ENCODE measurements around the gene ERBB3.
A peak's percentile ranks its signal among the peaks of the same experiment; 100 is the strongest.

Gene ERBB3

GRCh38 chr12:56104815-56105608 is 25.0 kb downstream of the ERBB3 start:
- no peak for TF ChIP-seq ZFX (IDR thresholded peaks at IDR 0.05; ENCODE audit: borderline replicate concordance)
- TF ChIP-seq CTCF (IDR thresholded peaks at IDR 0.05) = peak; percentile 25; the same call in 1 of the 2 replicates
- H3K27ac ChIP-seq = peak overlapping the region; percentile 92

- H3K27ac ChIP-seq = peak overlapping the region; percentile 92
- TF ChIP-seq ZFX (IDR thresholded peaks at IDR 0.05; ENCODE audit: borderline replicate concordance) (no peak), CTCF (IDR thresholded peaks at IDR 0.05) (no peak)
Observed at GRCh38 chr12:56105609-56105902, 25.6 kb downstream of the ERBB3 start.

GRCh38 chr12:56107242-56107641 is 27.3 kb downstream of the ERBB3 start:
- peak overlapping the region; percentile 92; the same call in 1 of the 2 replicates for H3K27ac ChIP-seq
- TF ChIP-seq CTCF (IDR thresholded peaks at IDR 0.05) (no peak), ZFX (IDR thresholded peaks at IDR 0.05; ENCODE audit: borderline replicate concordance) (no peak)

- peak overlapping the region; percentile 13 for H3K27ac ChIP-seq
- TF ChIP-seq ZFX (IDR thresholded peaks at IDR 0.05; ENCODE audit: borderline replicate concordance) (no peak), CTCF (IDR thresholded peaks at IDR 0.05) (no peak)
Observed at GRCh38 chr12:56110571-56110970, 30.6 kb downstream of the ERBB3 start.

- TF ChIP-seq ZFX (IDR thresholded peaks at IDR 0.05; ENCODE audit: borderline replicate concordance) (no peak), CTCF (IDR thresholded peaks at IDR 0.05) (no peak)
- H3K27ac ChIP-seq = peak overlapping the region; percentile 99
Observed at GRCh38 chr12:56114084-56114483, 34.1 kb downstream of the ERBB3 start.

GRCh38 chr12:56115329-56115728 is 35.4 kb downstream of the ERBB3 start:
- TF ChIP-seq ZFX (IDR thresholded peaks at IDR 0.05; ENCODE audit: borderline replicate concordance) (no peak), CTCF (IDR thresholded peaks at IDR 0.05) (no peak)
- H3K27ac ChIP-seq = peak overlapping the region; percentile 99

GRCh38 chr12:56116267-56117081 is 36.5 kb downstream of the ERBB3 start, which contains the start of gene RPL41:
Gene RPL41, plus strand, starts transcription at chr12:56116633.
- peak within 1 kb of the TSS; percentile 99 for H3K27ac ChIP-seq

GRCh38 chr12:56117082-56117706 is 37.2 kb downstream of the ERBB3 start:
- peak overlapping the region; percentile 99 for H3K27ac ChIP-seq

More at GRCh38 chr12:56116267-56117081, 36.5 kb downstream of the ERBB3 start, which contains the start of gene RPL41:
- TF ChIP-seq CTCF (IDR thresholded peaks at IDR 0.05) (no peak), ZFX (IDR thresholded peaks at IDR 0.05; ENCODE audit: borderline replicate concordance) (no peak)

Measured in 22Rv1 (cell line).